H1 (cell line): Measurements from ENCODE around the gene IDUA. TPM values are rescaled to one million over a fixed set of nuclear protein-coding genes. Genes with fewer than 3 reads are reported as not detected.

ENCODE experiments used
- ASH2L ChIP-seq: fragments of 200-600, 300-600 bp; sonication (generic); IDR thresholded peaks from one replicate; pipeline ENCODE4 v1.7.1; 2017; ENCODE audit warnings: low read length
- BACH1 ChIP-seq: IDR thresholded peaks from 2 replicates; pipeline ENCODE4 v1.6.1; 2012; ENCODE audit warnings: low read length, improper control_type of control experiment
- CHD1 ChIP-seq: IDR thresholded peaks from 2 replicates; pipeline ENCODE4 v1.6.1; 2012; ENCODE audit warnings: low read depth, low read length, improper control_type of control experiment
- CHD7 ChIP-seq: fragments of 300-600 bp; sonication (generic); IDR thresholded peaks from 2 replicates; pipeline ENCODE4 v1.7.1; 2012; ENCODE audit warnings: low read length, moderate library complexity, mild to moderate bottlenecking, inconsistent platforms; ENCODE audit not compliant: insufficient replicate concordance
- CREB1 ChIP-seq: IDR thresholded peaks from 2 replicates; pipeline ENCODE4 v1.6.1; 2012; ENCODE audit warnings: inconsistent platforms
- EP300 ChIP-seq, 2 experiments: IDR thresholded peaks; 1 replicate in 1 of 2; 2 replicates in 1 of 2; pipeline ENCODE4 v1.6.1; 2011 to 2012; ENCODE audit warnings: low read depth in 2 of 2, low read length in 2 of 2, mild to moderate bottlenecking in 2 of 2, borderline replicate concordance in 1 of 2, inconsistent platforms in 1 of 2, moderate library complexity in 1 of 2
- KDM1A ChIP-seq: fragments of 200-600, 300-600 bp; sonication (generic); IDR thresholded peaks from 2 replicates; pipeline ENCODE4 v1.7.1; 2016; ENCODE audit warnings: mild to moderate bottlenecking, low read length, borderline replicate concordance
- KDM4A ChIP-seq: IDR thresholded peaks from one replicate; pipeline ENCODE4 v1.7.1; 2012; ENCODE audit warnings: low read depth, mild to moderate bottlenecking, moderate library complexity, low read length, inconsistent platforms; ENCODE audit not compliant: severe bottlenecking
- RFX5 ChIP-seq: IDR thresholded peaks from 2 replicates; pipeline ENCODE4 v1.6.1; 2011; ENCODE audit warnings: low read depth, low read length, improper control_type of control experiment, borderline replicate concordance
- SP1 ChIP-seq: IDR thresholded peaks from 2 replicates; pipeline ENCODE4 v1.6.1; 2011; ENCODE audit warnings: low read depth, low read length
- TBP ChIP-seq: IDR thresholded peaks from 2 replicates; pipeline ENCODE4 v1.6.1; 2011; ENCODE audit warnings: low read depth, low read length, improper control_type of control experiment
- ZNF274 ChIP-seq: IDR thresholded peaks from 2 replicates; pipeline ENCODE4 v1.7.0; 2012; ENCODE audit warnings: low read length, borderline replicate concordance; ENCODE audit errors: extremely low read depth
- polyA plus RNA-seq, 7 experiments: library from polyadenylated mRNA; depleted of rRNA in 3 of 7; stranded (reverse) in 5 of 7; unstranded in 2 of 7; fragments of >200 nt in 5 of 7; fragments of 200-250 nt in 2 of 7; gene quantifications; 1 replicate in 5 of 7; 2 replicates in 1 of 7; 4 replicates in 1 of 7; pipeline versions ENCODE4 v1.2.1 to v1.2.3, GENCODE V29; 2011 to 2013; ENCODE audit warnings: missing spikeins in 2 of 7, mixed read lengths in 2 of 7
- total RNA-seq: library from RNA; stranded (reverse); fragmentation: NEBNext Ultra II Directional; extraction: Animal tissue kit (Norgen Biotek cat#: 25700); gene quantifications from 2 replicates; pipeline ENCODE4 v1.2.1, GENCODE V29; 2021

IDUA gene
- total and polyA plus RNA-seq, 2 of the 8 experiments (the other 6 are each of a cell fraction or from before 2014, with no cell fraction given) = 2.8 to 4.8 TPM

- TF ChIP-seq CHD7 = no peak
- no peak for TF ChIP-seq RFX5
- no peak for TF ChIP-seq CREB1
- no peak for TF ChIP-seq ASH2L
- TF ChIP-seq EP300 (IDR thresholded peaks at IDR 0.05; ENCODE audit: borderline replicate concordance in 1 of 2, low read depth in 2 of 2, low read length in 2 of 2) = no peak
- no peak for TF ChIP-seq SP1
- no peak for TF ChIP-seq KDM4A
- TF ChIP-seq TBP = no peak
- no peak for TF ChIP-seq BACH1
- TF ChIP-seq KDM1A = no peak
- TF ChIP-seq ZNF274 = no peak
- TF ChIP-seq CHD1 = no peak
Measured at GRCh38 chr4:1015746-1016145, 28.9 kb downstream of the IDUA start (continued).
